Ovary (tissue), 9 donors: ENCODE data around the gene TAP1. TPM values are rescaled to one million over a fixed set of nuclear protein-coding genes. Genes with fewer than 3 reads are reported as not detected.
A peak's percentile ranks its signal among the peaks of the same experiment; 100 is the strongest.
"Not testable (repeated sequence)": the region's sequence is repeated elsewhere in the genome, so short reads cannot be mapped to it uniquely, and the experiment has no call there.

Experiments used
- DNase-seq, 5 donors: peaks; one replicate each; pipeline ENCODE4 v3.0.0-alpha.2; 2019 to 2020
- H3K27ac ChIP-seq, 2 donors: fragments of 200-600 bp; one replicate each; pipeline versions ENCODE4 v1.5.1 to v1.8.0; 2019 to 2022
- H3K27me3 ChIP-seq: fragments of 200-600 bp; one replicate; pipeline ENCODE4 v1.8.0; 2022
- H3K36me3 ChIP-seq: fragments of 200-600 bp; sonication (generic); one replicate; pipeline ENCODE4 v1.5.1; 2019
- H3K4me1 ChIP-seq: one replicate; pipeline ENCODE4 v1.8.1; 2013; ENCODE audit warnings: mild to moderate bottlenecking, moderate library complexity; ENCODE audit not compliant: insufficient read depth
- H3K4me3 ChIP-seq: fragments of 200-600 bp; sonication (generic); one replicate; pipeline ENCODE4 v1.5.1; 2017
- H3K9me3 ChIP-seq, 2 donors: fragments of 200-600 bp in 1 of 2; sonication (generic) in 1 of 2; one replicate each; pipeline versions ENCODE4 v1.5.1 to v1.8.1; 2013 to 2019; ENCODE audit warnings: mild to moderate bottlenecking in 1 of 2, moderate library complexity in 1 of 2
- EP300 ChIP-seq: sonication (generic); formaldehyde crosslinking; IDR thresholded peaks from one replicate; pipeline ENCODE4 v1.6.1; 2017; ENCODE audit warnings: antibody characterized with exemption
- POLR2A ChIP-seq: fragments of 450-650 bp; IDR thresholded peaks from one replicate; pipeline ENCODE4 v1.6.1; 2017; ENCODE audit warnings: antibody characterized with exemption, mild to moderate bottlenecking, moderate library complexity
- WGBS, 3 donors: extraction: QIAGEN DNeasy Blood & Tissue Kit in 1 of 3; methylation state at CpG; one replicate each; pipeline versions ENCODE4 v1.1.5 to v1.1.7; 2013 to 2017; 5-methylcytosine and 5-hydroxymethylcytosine counted together
- intact Hi-C, 4 donors: fragments of 100-400 bp; cut with DNase I; formaldehyde crosslinking; loops; one replicate each; pipeline versions ENCODE4 v1.11.0 to v1.15.1; 2022 to 2023
- polyA plus RNA-seq, 2 donors: library from polyadenylated mRNA; stranded (reverse); fragments of 200-250 nt in 1 of 2; fragments of 350-450 nt in 1 of 2; fragmentation: Illumina TruSeq in 1 of 2; extraction: RNeasy Lipid Tissue Mini Kit (QIAGEN cat#74804) in 1 of 2; gene quantifications; one replicate each; pipeline ENCODE4 v1.2.3, GENCODE V29; 2013 to 2014
- total RNA-seq, 7 donors: library from RNA; depleted of rRNA in 2 of 7; stranded (reverse); fragments of >200 nt in 2 of 7; fragmentation: NEBNext Ultra II Directional in 3 of 7; extraction: Animal tissue kit (Norgen Biotek cat#: 25700) in 3 of 7; gene quantifications; one replicate each; pipeline versions ENCODE4 v1.1.0 to v1.2.4, GENCODE V29; 2016 to 2023
- TF ChIP-seq, protein P1 (sequence below), 3 donors: fragments of 450-650 bp in 2 of 3; fragments of 200-600 bp in 1 of 3; IDR thresholded peaks; one replicate each; pipeline versions ENCODE4 v1.5.1 to v1.8.0; 2016 to 2022; ENCODE audit warnings: antibody characterized with exemption in 3 of 3, mild to moderate bottlenecking in 1 of 3
- donor health status: DM: no; HTN: no; CAD: no; lungs with moderate emphysema.
- donor health status: DM: no; HTN: no; CAD: no.
- donor health status: Bipolar disorder and iron deficiency.
- donor health status: DM: yes; HTN: yes; CAD: no.
- donor health status: DM: no; HTN: no; CAD: no.
- donor health status: DM: yes; HTN: yes; CAD: no.

The TAP1 gene
- total and polyA plus RNA-seq, 9 donors = 17.7 to 48.4 (median 23.3) TPM

DNA sequence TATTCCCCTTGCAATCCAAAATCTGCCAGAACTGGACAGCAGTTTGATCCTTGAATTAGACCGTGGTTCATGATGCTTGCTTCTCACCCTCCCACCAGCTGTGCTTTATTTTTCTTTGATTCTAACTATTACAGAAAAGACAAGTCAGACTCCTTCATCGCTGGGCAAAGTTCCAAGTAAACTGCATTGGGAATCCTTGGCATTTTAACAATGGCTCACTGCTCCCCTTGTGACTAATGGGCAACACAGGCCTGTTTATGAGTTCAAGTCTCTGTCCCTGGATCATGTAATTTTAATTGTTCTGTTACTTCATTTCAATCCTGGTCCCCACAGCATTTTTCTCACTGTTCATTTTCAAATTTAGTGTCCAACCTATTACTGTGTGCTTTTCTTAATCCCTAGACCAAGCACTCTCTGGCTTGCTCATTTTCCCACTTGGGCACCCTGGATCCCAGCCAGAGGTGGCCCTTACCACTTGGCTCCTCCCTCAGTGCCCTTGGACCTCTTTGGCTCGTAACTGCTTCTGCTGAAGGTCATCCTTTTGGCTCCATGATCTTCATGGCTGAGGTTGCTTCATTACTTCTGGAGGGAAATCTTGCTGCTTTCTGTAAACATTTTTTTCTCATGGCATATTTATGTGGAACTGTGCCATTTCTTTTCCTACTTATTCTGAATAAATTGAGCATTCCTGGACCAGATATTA, 33.3 kb upstream of the TAP1 start:
- H3K36me3 ChIP-seq = no peaks in the 10 kb centered on the region
- peaks cover 6% of the 10 kb centered on the region for H3K4me1 ChIP-seq
- DNase-seq = peak; percentile 64 to 85 (median 71)
- intact Hi-C loops = loop anchor here (5.0 to 10.0 kb wide), 3 partner anchors 45 to 95 kb away; no protein-coding TSS in a partner anchor
- peak overlapping the region in 1 of 2 donors; percentile 59 for H3K27ac ChIP-seq
- H3K27me3 ChIP-seq = no peaks in the 10 kb centered on the region
- no peak overlapping the region for H3K4me3 ChIP-seq
- no peak for TF ChIP-seq EP300
- no peak for TF ChIP-seq POLR2A
- TF ChIP-seq, protein P1, sequence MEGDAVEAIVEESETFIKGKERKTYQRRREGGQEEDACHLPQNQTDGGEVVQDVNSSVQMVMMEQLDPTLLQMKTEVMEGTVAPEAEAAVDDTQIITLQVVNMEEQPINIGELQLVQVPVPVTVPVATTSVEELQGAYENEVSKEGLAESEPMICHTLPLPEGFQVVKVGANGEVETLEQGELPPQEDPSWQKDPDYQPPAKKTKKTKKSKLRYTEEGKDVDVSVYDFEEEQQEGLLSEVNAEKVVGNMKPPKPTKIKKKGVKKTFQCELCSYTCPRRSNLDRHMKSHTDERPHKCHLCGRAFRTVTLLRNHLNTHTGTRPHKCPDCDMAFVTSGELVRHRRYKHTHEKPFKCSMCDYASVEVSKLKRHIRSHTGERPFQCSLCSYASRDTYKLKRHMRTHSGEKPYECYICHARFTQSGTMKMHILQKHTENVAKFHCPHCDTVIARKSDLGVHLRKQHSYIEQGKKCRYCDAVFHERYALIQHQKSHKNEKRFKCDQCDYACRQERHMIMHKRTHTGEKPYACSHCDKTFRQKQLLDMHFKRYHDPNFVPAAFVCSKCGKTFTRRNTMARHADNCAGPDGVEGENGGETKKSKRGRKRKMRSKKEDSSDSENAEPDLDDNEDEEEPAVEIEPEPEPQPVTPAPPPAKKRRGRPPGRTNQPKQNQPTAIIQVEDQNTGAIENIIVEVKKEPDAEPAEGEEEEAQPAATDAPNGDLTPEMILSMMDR (IDR thresholded peaks at IDR 0.05) = no peak
- H3K9me3 ChIP-seq = no peaks in the 10 kb centered on the region
- 5 to 9% (median 7%) methylated on average over 3 of the region's 3 CpGs for WGBS, 3 donors

DNA sequence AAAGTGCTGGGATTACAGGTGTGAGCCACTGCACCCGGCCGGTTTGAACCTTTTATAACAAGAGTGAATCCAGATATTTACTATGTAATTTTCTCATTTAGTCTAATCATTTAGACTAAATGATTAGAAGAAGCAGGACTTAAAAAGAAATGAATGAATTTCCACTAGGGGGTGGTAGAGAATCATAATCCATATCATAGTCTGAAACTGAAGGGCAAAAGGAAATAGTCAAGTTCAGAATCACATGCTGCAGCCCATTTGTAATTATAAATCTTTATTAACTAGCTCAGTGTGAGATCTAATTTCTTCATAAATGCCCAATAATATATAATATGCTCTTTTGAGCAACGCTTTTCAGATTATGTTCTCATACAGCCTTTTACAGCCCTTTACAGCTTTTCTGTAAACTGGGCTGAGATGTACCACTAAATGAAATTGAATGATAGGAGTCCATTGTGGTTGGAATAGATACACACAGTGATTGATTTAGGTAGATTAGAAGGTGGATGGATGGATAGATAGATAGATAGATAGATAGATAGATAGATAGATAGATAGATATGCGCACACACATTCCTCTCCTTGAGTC, 32.3 kb upstream of the TAP1 start:
- H3K9me3 ChIP-seq = no peaks in the 10 kb centered on the region
- H3K36me3 ChIP-seq = no peaks in the 10 kb centered on the region
- DNase-seq = no peak
- WGBS, 3 donors = 38 to 52% (median 44%) methylated on average over 4 of the region's 4 CpGs
- no peaks in the 10 kb centered on the region for H3K27me3 ChIP-seq
- H3K27ac ChIP-seq = no peak overlapping the region
- intact Hi-C loops = loop anchor here (2.0 to 10.0 kb wide), 4 partner anchors 47 to 99 kb away; no protein-coding TSS in a partner anchor
- TF ChIP-seq, protein P1 (IDR thresholded peaks at IDR 0.05) = peak; percentile 29 to 72 (median 63)
- TF ChIP-seq EP300 (no peak), POLR2A (no peak)
- H3K4me1 ChIP-seq = peaks cover 6% of the 10 kb centered on the region
- H3K4me3 ChIP-seq = no peak overlapping the region

GRCh38 chr6:32883789-32884188, 30.3 kb upstream of the TAP1 start:
- WGBS, 3 donors = 20 to 22% (median 20%) methylated on average over 5 of the region's 5 CpGs

GRCh38 chr6:32882879-32883250, 29.4 kb upstream of the TAP1 start:
- Histone ChIP-seq H3K36me3 (no peaks in the 10 kb centered on the region), H3K9me3 (no peaks in the 10 kb centered on the region), H3K4me1 (peaks cover 6% of the 10 kb centered on the region), H3K4me3 (no peak overlapping the region), H3K27me3 (no peaks in the 10 kb centered on the region), H3K27ac (no peak overlapping the region)
- WGBS, 3 donors = 2 to 59% (median 28%) methylated on average over 1 of the region's 1 CpG
- intact Hi-C loops = loop anchor here in 1 of 4 donors (10.0 kb wide), 1 partner anchor 52 kb away; no protein-coding TSS in a partner anchor
- DNase-seq = no peak
- TF ChIP-seq POLR2A (no peak), EP300 (no peak)
- TF ChIP-seq, protein P1 (IDR thresholded peaks at IDR 0.05) = no peak

More at GRCh38 chr6:32883789-32884188, 30.3 kb upstream of the TAP1 start:
- intact Hi-C loops = loop anchor here in 1 of 4 donors (2.0 to 10.0 kb wide), 2 partner anchors 51 to 101 kb away; no protein-coding TSS in a partner anchor
- no peaks in the 10 kb centered on the region for H3K9me3 ChIP-seq
- no peak overlapping the region for H3K27ac ChIP-seq
- H3K36me3 ChIP-seq = no peaks in the 10 kb centered on the region
- no peak overlapping the region for H3K4me3 ChIP-seq
- H3K4me1 ChIP-seq = peaks cover 6% of the 10 kb centered on the region
- no peaks in the 10 kb centered on the region for H3K27me3 ChIP-seq
- peak in 1 of 5 donors; percentile 31 for DNase-seq
- TF ChIP-seq EP300 = peak; percentile 65
- TF ChIP-seq, protein P1 (IDR thresholded peaks at IDR 0.05) = no peak

- intact Hi-C loops = loop anchor here in 1 of 4 donors (10.0 kb wide), 1 partner anchor 54 kb away; no protein-coding TSS in a partner anchor
- WGBS, 3 donors = 64 to 96% (median 73%) methylated on average over 3 of the region's 3 CpGs
- not testable (repeated sequence) for H3K4me3 ChIP-seq, H3K36me3 ChIP-seq, DNase-seq, H3K4me1 ChIP-seq, H3K27ac ChIP-seq, H3K27me3 ChIP-seq, H3K9me3 ChIP-seq
Measured at GRCh38 chr6:32880962-32881361, 27.5 kb upstream of the TAP1 start.
